GM18868 (cell line): ENCODE data around the gene ELL2.
"Not testable (repeated sequence)": the region's sequence is repeated elsewhere in the genome, so short reads cannot be mapped to it uniquely, and the experiment has no call there.

Experiments used
- ATAC-seq: cut with Tn5 transposase; IDR thresholded peaks from one replicate; pipeline ENCODE4 v1.9.1; 2021; ENCODE audit warnings: mild to moderate bottlenecking, moderate library complexity; ENCODE audit not compliant: unreplicated experiment

ELL2 gene

DNA sequence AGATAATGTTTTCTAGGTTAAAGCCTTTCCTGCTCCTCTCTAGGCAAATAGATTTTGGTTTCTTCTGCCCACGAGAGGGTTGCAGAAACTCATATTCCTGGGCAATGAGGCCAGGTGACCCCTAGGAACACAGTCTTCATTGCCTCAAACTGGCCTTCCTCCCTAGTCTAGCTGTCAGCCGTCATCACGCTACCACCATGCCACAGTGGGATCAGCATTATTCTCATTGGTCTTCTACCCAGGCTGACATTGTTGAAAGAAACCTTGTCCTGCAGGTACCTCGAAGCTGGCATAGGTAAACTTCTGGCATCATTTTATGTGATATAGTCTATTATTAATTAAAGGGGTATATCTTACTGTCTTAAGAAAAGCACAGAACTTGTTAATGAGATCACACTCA is 51.1 kb downstream of the ELL2 start:
- ATAC-seq = no peak

DNA sequence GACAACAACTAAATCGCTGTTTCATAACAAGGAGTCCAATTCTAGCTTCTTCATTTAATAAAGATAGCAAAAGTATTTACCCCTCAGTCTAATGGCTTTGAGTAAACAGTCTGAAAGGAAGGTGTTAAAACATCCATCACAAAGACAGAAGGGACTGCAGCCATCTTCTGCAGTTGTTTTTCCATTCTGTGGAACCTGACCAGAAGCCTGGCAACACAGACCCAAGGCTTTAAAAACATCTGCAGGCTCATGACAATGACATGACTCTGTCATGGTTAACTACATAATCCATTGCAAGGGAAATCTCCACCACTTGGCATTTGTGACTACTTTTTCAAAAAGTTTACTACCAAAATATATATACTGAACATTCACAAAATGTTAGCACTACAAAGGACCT is 51.9 kb downstream of the ELL2 start:
- ATAC-seq = no peak

DNA sequence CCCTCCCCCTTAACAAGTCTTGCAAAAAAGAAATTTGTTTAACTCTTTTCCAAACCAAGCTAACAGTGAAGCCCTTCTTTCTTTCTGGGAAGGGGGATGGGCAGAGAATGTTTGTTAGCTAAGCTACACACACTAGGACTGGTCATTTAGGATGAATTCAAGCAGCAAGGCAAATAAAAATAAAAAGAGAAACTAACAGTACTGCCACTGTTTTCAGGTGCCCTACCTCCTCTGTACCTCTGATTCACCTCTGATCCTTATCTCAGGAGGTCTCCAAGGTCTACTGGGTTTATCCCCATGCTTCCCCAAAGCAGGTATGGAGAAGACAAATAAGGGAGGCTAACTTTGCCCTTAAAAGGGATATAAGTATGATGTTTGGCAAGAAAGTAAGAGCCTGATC is 52.9 kb downstream of the ELL2 start:
- no peak for ATAC-seq

DNA sequence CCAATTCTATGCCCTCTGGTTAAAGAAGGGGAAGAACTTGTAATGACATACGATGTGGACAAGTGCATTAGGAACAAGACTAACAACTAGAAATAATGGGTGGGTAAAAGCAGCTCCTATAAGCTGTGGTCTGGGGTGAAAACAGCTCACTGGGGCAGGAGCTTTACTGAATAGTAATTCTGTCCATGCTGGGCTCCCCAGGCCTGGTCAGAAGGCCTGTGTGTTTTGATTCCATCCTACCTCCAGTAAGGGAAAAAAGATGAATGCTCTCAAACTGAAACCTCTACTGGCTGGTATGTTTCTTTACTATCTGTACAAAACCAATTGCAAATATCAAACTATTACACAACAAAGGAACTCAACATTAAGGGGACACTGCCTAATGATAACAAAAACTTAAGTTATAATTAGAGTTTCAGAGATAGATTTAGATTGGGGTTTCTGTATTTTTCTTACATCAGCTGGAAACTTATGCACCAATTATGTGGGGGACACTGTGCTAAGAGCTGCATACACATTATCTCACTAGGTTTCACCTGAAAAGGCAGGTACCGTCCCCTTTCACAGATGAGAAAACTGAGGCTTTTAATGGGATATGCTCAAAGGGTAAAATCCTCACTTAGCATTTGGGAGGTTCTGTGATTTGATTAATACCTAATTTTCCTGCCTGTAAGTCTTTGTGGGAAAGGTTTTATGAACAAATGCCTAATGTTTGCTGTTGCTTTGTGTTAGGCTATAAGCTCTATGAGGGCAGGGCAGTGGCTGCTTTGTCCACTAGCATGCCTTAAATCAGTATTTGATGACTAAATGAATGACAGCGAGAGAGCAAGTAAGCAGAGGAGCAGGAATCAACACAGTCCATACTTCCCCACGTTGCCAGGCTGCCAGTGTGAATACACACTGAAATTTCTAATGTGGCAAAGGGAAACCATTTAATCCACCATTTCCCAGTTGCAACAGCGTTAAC is 53.6 kb downstream of the ELL2 start:
- peak; percentile 45 for ATAC-seq

DNA sequence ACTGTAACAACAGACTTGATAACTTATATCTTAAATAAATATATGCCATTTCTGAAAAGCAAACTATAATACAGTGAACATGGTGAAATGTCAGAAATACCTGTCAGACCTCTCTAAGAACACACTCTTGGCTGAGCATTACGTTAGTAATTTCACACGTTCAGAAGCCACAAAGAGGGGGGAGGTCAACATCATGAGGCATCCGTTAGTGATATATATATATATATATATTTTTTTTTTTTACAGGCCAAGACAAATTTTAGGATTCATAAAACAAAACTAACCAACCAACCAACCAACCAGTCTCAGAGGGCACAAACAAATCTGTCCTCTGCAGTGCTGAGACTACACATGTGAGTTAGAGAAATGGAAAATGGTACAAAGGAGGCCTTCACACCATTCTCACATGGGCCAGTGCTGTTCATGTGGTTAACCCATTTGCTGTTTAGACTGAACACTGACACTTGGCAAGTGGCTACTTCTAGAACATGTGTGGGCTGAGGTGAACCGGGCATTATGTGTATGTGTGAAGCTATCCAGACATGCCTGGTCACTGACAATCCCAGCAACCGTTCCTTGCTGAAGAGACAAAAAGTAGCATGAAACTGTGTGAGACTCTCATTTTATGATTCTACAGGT is 54.5 kb downstream of the ELL2 start:
- peak; percentile 19 for ATAC-seq

DNA sequence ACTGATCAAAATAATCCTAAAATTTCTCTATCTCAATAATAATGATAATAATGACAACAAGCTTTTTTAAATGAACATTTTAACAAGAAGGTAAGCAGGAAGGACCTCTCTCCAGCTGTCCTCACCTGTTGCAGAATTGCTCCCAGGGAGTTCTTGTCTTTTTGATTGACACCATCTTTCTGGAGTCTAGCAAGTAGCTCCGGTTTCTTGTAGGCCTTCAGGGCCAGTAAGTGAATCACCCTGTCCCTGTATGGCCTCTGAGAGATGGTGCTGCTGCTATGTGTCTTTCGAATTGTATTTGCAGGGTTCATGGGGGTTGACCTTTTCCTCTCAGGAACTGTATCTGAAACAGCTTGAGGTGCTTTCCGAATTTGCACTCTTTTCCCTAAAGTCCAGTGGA is 55.3 kb downstream of the ELL2 start:
- not testable (repeated sequence) for ATAC-seq

DNA sequence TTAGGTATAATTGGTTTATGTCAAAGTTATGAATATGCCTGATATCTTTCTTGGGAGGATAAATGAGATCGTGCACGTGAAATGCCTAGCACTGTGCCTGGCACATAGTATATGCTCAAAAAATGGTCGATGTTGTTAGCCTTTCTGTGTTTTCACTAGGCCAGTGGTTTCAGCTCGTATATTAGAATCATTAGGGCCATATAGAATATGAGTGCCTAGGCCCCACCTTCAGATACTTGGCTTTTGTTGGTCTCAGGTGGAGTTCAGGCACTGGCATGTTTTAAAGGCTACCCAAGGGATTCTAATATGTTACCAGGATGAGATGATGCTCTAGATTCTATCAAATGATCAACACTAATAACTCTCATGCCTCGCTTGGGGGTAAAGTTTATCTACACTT is 56.8 kb downstream of the ELL2 start:
- no peak for ATAC-seq

DNA sequence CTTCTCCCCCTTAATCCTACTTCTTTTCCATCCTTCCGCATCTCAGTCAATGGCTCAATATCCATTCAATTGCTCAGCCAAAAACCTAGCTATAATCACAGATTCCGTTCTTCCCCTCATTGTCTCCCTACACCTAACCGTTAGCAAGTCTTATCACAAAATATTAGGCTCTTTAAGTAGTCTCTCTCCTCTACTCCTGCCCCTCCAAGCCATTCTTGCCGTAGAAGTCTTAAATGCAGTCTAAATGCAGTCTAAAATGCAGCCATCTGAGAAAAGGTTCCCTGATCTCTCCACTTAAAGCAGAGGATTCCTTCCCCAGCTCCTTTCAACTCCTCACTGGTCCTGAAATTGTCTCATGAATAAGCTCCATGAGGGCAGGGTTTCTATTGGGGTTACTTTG is 57.8 kb downstream of the ELL2 start:
- no peak for ATAC-seq

DNA sequence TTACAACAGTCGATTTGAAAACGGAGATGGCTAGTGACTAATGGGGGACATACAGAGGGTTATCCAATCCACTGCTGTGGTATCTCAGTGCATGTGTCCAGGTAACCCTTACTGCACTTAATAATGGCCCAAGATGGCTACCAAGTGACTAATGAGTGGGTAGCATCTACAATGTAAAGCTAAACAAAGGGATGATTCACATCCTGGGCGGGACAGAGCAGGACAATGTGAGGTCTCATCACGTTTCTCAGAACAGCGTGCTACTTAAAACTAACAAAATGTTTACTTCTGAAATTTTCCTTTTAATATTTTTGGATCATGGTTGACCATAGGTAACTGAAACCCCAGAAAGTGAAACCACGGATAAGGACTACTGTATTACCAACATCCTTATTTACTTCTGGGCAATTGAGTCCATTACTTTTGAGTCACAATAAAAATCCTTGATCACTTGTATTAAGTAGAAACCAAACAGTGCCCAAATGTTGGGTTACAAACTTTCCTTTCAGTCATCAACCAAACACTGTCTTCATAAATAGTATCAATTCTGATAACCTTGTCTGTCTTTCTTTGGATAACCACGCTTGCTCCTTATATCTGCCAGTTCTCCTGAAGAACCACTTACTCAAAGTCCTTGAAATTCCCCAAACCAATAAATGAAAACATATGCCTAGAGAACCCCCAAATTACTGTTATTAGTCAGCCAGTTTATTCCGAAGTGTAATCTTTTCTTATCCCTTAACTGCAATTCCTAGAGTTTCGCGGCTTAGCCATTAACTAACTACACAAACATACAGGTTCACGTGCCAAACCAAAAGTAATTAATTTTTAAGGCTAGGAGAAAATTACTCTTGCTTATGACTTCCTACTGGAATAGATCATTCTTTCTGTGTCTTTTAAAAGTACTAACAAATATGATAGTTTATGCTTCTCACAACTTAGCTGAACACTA is 59.7 kb downstream of the ELL2 start:
- ATAC-seq = no peak

DNA sequence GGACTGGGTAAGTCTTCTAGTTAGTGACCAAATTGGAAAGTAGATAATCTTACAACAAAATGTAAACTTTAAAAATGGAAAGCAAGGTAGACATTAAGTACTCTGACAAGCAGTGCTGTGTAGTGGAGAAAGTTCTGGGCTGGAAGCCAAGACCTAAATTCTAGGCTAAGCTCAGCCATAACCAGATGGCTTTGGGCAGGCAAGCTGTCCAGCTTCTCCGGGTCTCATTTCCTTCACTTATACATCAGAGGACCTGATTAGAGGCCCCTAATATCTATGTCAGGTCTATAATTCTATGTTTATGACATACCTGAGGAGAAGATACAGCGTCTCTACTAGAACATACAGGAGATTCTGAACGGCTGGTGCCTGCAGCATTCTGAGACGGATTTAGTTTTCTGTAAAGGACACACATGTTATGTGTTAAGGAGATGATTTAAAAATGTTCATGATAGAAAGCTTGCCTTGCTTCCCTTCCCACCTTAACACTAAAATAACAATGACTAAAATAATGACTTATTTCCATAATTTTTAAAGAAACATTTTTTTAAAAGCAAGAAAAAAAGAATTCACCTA is 61.2 kb downstream of the ELL2 start:
- ATAC-seq = no peak

DNA sequence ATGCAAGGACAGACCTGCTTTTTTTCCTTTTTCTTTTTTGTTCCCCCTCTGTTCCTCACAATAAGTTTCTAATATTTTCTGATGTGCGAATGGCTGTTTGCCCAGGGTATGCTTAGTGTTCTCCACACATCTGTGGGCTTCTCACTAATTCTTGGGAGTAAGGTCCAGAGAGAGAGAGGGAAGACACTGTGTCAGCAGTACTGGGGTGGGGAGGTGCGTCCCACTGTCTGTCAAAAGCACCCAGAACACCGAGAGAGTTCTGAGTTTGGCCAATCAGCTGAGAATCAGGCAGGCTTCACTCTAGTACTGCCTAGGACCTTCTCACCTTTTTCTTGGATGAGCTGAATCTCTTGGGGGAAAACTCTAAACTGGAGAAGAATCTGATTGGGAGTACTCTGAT is 61.8 kb downstream of the ELL2 start:
- no peak for ATAC-seq

DNA sequence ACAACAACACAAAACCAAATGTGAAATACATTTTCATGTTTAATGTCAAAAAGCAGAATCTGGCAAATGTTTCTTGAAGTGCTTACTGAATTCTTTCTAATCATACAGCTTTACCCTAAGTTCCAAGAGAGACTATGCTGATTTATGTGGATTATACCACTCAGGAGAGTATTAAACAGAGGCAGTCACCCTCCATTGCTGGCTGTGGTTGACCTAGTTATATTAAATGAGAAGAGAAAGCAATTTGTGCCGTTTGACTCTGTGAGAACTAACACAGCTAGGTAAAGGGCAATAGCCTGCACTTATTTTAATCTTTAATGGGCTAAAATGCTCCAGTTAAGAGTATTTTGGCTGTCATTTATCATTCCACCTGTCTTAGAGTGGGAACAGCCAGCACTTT is 62.6 kb downstream of the ELL2 start:
- ATAC-seq = no peak

DNA sequence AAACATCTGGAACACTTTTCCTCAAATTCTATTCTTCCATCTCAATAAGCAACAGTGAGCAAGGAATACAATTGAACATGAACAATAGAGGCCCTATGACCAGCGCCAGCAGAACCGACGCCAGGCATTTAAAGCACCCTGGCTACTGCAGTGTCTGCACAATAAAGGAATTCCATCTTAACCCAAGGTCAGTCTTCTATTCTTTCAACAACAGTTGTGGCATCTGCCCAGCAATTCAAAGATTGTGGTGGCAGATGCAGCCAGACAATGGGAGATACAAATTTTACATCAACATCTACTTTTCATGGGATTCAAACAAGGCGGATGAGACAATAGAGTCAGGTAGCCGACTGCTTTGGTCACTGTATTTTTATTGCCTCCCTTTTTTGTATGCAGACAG is 65.9 kb downstream of the ELL2 start:
- no peak for ATAC-seq

DNA sequence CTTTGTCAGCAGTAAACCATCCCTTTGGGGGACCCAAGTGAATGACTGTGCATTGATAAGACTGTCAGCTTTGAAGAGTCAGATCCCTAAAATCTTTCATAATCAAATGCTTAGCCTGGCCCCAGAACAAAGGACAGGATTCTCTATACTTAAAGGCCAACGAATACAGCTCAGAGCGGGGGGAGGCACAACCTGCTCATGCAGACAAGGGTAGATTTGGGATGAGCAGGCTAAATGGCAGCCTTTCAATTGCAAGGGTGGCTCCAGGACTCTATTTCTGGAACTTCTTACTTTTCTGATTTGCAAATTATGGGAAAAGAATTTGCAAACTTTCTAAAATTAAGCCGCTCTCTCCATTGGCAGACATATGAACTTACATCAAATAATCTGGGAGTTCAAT is 66.4 kb downstream of the ELL2 start:
- no peak for ATAC-seq

DNA sequence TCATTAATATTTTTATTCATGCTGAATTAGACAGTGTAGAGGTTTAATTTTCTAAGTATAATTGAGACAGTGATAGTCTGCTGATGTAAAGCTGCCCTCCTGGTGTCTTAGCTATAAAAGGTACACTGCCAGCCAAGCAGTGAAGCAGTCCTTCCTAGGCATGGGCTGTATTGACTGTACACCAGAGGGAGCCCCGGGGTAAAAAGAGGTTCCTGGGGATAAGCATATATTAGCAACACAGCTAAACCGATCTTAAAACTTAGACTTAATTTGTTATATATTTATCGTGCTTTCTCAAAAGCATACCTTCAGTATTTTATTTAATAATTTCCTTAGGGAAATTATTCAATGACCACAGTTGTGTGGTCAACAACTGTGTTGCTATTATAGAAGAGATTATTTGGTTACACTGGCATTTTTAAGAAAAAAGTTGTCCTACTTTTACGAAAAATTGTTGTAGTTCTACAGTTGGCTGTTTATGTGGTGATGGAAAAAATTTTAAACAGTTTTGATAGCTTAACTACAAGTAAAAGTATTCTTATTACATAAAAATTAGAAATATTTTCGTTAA is 68.8 kb downstream of the ELL2 start:
- ATAC-seq = peak; percentile 91

DNA sequence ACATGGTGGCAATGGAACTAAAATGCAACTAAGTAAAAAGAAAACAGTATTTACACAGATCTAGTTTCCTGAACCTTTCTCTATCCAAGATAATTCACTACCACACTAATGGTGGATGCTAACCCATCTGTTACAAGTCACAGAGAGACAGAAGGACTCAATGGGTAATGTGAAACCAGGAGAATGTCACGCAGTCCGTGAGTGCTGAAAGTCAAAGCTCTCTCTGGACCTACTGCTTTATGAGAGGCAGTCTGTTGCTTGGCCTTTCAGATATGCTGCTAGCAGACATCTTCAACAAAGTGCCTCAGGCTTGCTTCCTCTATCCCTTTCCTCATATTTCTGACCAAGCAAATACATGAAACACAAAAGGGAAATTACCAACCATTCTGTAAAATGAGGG is 70.2 kb downstream of the ELL2 start:
- ATAC-seq = no peak

DNA sequence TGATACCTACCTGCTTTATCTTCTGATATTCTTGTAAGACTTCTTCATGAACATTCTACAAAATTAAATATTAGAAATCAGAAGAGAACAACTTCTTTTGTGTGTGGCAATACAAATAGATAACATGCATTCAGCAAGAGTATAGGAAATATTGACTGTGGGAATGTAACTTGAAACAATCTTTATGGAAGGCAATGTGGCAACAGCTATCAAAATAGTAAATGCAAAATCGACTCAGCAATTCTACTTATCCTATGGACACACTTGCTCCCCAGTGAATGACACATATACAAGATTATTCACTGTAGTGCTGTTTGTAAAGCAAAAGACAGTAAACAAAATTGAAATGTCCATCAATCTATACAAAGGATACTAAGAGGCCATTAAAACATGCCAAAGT is 72.6 kb downstream of the ELL2 start:
- ATAC-seq = no peak

DNA sequence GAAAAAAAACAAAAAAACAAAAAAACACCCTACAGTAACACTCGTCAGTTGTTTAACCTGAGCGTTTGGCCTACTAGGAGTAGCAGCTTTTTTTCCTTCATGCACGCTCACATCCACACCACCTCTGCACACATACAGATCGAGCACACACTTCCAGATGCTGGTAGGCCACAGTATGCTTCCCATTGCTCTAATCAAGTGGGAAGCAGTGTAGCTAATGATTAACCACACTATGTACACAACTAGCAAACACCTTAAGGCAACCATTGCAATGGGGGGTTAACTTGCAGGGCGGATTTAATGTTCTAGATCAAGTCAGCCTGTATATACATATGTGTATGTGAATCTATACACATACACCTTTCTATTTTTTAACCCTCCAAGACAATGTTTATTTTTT is 73.7 kb downstream of the ELL2 start:
- no peak for ATAC-seq

DNA sequence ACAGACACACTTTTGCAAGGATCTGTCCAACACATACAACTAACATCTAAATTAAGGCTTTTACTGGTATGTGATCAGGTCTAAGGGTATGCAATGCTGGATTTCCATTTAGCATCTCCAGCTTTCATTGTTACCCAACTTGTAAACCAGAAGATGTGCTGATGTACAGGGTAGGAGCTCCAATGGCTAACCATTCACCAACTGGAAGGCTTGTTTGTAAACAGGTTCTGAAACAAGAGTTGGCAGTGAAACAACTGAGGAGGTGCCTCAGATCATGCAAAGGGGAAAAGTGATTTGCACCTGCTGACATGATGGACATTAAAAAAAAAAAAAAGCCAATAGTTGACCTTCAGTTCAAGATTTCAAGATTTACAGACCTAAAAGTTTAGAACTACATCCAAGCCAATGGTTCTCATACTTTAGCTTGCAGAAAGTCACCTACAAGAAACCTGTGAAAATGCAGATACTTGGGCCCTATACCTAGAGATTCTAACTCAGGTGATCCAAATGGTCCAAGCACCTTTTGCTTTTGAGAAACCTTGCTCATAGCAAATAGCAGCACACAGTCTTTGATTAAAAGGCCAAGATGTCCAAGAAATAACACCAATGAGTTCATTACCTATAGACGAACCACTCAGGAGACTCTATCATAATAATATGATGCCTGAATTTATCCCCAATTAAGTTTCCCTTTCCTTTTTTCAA is 75.2 kb downstream of the ELL2 start:
- ATAC-seq = no peak

DNA sequence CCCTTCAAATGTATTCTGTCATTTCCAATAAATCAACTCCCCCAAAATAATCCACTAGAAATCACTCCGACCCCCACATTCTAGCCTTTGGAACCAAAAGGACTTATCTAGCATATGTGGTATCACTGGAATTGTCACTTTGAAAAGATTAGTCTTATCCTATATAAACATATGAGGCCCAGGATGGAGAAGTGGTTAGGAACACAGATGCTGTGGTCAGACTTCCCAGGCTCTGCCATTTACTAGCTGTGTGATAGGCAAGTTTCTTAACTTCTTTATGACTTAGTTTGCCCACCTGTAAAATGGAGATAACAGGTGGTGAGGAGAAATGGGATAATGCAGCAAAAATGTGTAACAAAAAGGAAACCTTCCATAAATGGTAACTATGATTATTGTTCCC is 77.1 kb downstream of the ELL2 start:
- ATAC-seq = no peak
